GM21619 (cell line): ENCODE data around the gene STPG3.
A peak's percentile ranks its signal among the peaks of the same experiment; 100 is the strongest.
"Not testable (repeated sequence)": the region's sequence is repeated elsewhere in the genome, so short reads cannot be mapped to it uniquely, and the experiment has no call there.

Experiments
- ATAC-seq: cut with Tn5 transposase; IDR thresholded peaks from one replicate; pipeline ENCODE4 v1.9.1; 2021; ENCODE audit not compliant: unreplicated experiment

Gene STPG3

GRCh38 chr9:137244486-137245449, 6.3 kb upstream of the STPG3 start:
- ATAC-seq, result no peak

GRCh38 chr9:137245450-137246421, 5.3 kb upstream of the STPG3 start:
- ATAC-seq, result no peak

- no peak for ATAC-seq
Observed at GRCh38 chr9:137247135-137247915, 3.8 kb upstream of the STPG3 start.

GRCh38 chr9:137247916-137248175, 3.2 kb upstream of the STPG3 start:
- ATAC-seq, result no peak

GRCh38 chr9:137250329-137251193, 525 bp upstream of the STPG3 start:
- ATAC-seq, result no peak

GRCh38 chr9:137251490-137252268, 593 bp downstream of the STPG3 start:
- no peak for ATAC-seq

- ATAC-seq, result no peak
Observed at GRCh38 chr9:137252555-137253506, 1.7 kb downstream of the STPG3 start.

GRCh38 chr9:137253717-137254623, 2.9 kb downstream of the STPG3 start:
- no peak for ATAC-seq

GRCh38 chr9:137254624-137255447, 3.8 kb downstream of the STPG3 start, which contains the start of gene NELFB:
NELFB (plus strand) TSS chr9:137255327.
- ATAC-seq, result peak; percentile 69

GRCh38 chr9:137255448-137256114, 4.5 kb downstream of the STPG3 start:
- ATAC-seq, result peak; percentile 31

GRCh38 chr9:137256362-137256761, 5.3 kb downstream of the STPG3 start:
- no peak for ATAC-seq

- ATAC-seq, result no peak
Observed at GRCh38 chr9:137256856-137257255, 5.8 kb downstream of the STPG3 start.

- not testable (repeated sequence) for ATAC-seq
Observed at GRCh38 chr9:137262173-137262908, 11.3 kb downstream of the STPG3 start.

- no peak for ATAC-seq
Observed at GRCh38 chr9:137262909-137263285, 11.8 kb downstream of the STPG3 start.

- ATAC-seq, result no peak
Observed at GRCh38 chr9:137263506-137263905, 12.4 kb downstream of the STPG3 start.
